Glomerular visceral epithelial cell (primary cell): ENCODE measurements around the gene DUSP10.

ENCODE experiments used
- DNase-seq: peaks from one replicate; pipeline ENCODE4 v3.0.0-alpha.2; 2016; ENCODE audit errors: extremely low spot score

Gene DUSP10

GRCh38 chr1:221696027-221696426 is 45.9 kb downstream of the DUSP10 start:
- DNase-seq = no peak

- DNase-seq = no peak
Measured at GRCh38 chr1:221695301-221695700, 46.6 kb downstream of the DUSP10 start.

GRCh38 chr1:221694109-221694508 is 47.8 kb downstream of the DUSP10 start:
- no peak for DNase-seq

- no peak for DNase-seq
Measured at GRCh38 chr1:221693087-221693486, 48.8 kb downstream of the DUSP10 start.

GRCh38 chr1:221692643-221693042 is 49.2 kb downstream of the DUSP10 start:
- DNase-seq = no peak

- DNase-seq = no peak
Measured at GRCh38 chr1:221691261-221691660, 50.6 kb downstream of the DUSP10 start.

- DNase-seq = no peak
Measured at GRCh38 chr1:221690858-221691257, 51.0 kb downstream of the DUSP10 start.

- DNase-seq = no peak
Measured at GRCh38 chr1:221689138-221689537, 52.8 kb downstream of the DUSP10 start.

- DNase-seq = no peak
Measured at GRCh38 chr1:221688488-221688843, 53.4 kb downstream of the DUSP10 start.

GRCh38 chr1:221687836-221688487 is 53.9 kb downstream of the DUSP10 start:
- DNase-seq = no peak

- DNase-seq = no peak
Measured at GRCh38 chr1:221683681-221684080, 58.2 kb downstream of the DUSP10 start.

- no peak for DNase-seq
Measured at GRCh38 chr1:221680085-221680484, 61.8 kb downstream of the DUSP10 start.

GRCh38 chr1:221678014-221678413 is 63.9 kb downstream of the DUSP10 start:
- no peak for DNase-seq

- no peak for DNase-seq
Measured at GRCh38 chr1:221675880-221676800, 65.7 kb downstream of the DUSP10 start.

- DNase-seq = no peak
Measured at GRCh38 chr1:221672965-221673364, 68.9 kb downstream of the DUSP10 start.

- DNase-seq = peak; percentile 76
Measured at GRCh38 chr1:221672239-221672645, 69.6 kb downstream of the DUSP10 start.

GRCh38 chr1:221670081-221670480 is 71.8 kb downstream of the DUSP10 start:
- DNase-seq = peak; percentile 3

- DNase-seq = no peak
Measured at GRCh38 chr1:221669441-221669840, 72.4 kb downstream of the DUSP10 start.

GRCh38 chr1:221667504-221667903 is 74.4 kb downstream of the DUSP10 start:
- DNase-seq = peak; percentile 33

GRCh38 chr1:221664253-221664652 is 77.6 kb downstream of the DUSP10 start:
- DNase-seq = no peak

- DNase-seq = no peak
Measured at GRCh38 chr1:221663321-221663720, 78.6 kb downstream of the DUSP10 start.

- no peak for DNase-seq
Measured at GRCh38 chr1:221655766-221656305, 86.1 kb downstream of the DUSP10 start.
